ENCODE measurements around the gene SV2B. TPM values are rescaled to one million over a fixed set of nuclear protein-coding genes. Genes with fewer than 3 reads are reported as not detected.

SV2B gene
- 3.1 TPM for total RNA-seq
- polyA plus RNA-seq (ENCODE audit: insufficient read depth in 1 of 8, insufficient read length in 8 of 8, low replicate concordance in 1 of 8) = 1 to 10 TPM; 2.6 to 4.6 (median 3.1) TPM
- long read RNA-seq, donor 1 = 0 reads
- long read RNA-seq, donor 2 = 0 reads
- long read RNA-seq, donor 3 = 0 reads
- long read RNA-seq, donor 4 = 0 reads
- long read RNA-seq, donor 5 = 0 reads
- long read RNA-seq, donor 6 = 0 reads
- long read RNA-seq, donor 7 = 0 reads
- long read RNA-seq, donor 8, full-length matches to known transcripts = 1 of 1 reads
- long read RNA-seq, donor 8, partial matches to known transcripts = 0 of 1 reads
- long read RNA-seq, donor 8, other reads (novel, unspliced or antisense) = 0 of 1 reads
- long read RNA-seq, donor 9 = 0 reads
- long read RNA-seq, donor 10 = 0 reads
- long read RNA-seq, donor 11 = 0 reads

GRCh38 chr15:91099995-91100813 lies at the start of gene SV2B:
TSS of gene SV2B (plus strand) at chr15:91100257. CDS start at chr15:91226264, 126,007 bp downstream.
- H3K27me3 ChIP-seq (ENCODE audit: control insufficient read depth, insufficient read depth, low read length) = peaks cover 44% of the 10 kb centered on the region
- H3K9me3 ChIP-seq (replicated peaks; ENCODE audit: control insufficient read depth, low read depth, low read length) = no peaks in the 10 kb centered on the region
- no peaks in the 10 kb centered on the region for H3K36me3 ChIP-seq (ENCODE audit: control insufficient read depth, insufficient read depth, low read length)
- peaks cover 24% of the 10 kb centered on the region for H3K4me1 ChIP-seq (ENCODE audit: control insufficient read depth, insufficient read depth, low read length)
- peak within 1 kb of the TSS; percentile 48 for H3K4me3 ChIP-seq (ENCODE audit: low read length)
- under 1% methylated on average over 63 of the region's 64 CpGs for WGBS (ENCODE audit: insufficient coverage)
- DNase-seq = peak; percentile 22
- peak within 1 kb of the TSS; percentile 51 for H3K27ac ChIP-seq (ENCODE audit: low read length)

- H3K4me1 ChIP-seq (ENCODE audit: control insufficient read depth, insufficient read depth, low read length) = peaks cover 3% of the 10 kb centered on the region
- DNase-seq = no peak
- H3K36me3 ChIP-seq (ENCODE audit: control insufficient read depth, insufficient read depth, low read length) = no peaks in the 10 kb centered on the region
- no peaks in the 10 kb centered on the region for H3K9me3 ChIP-seq (replicated peaks; ENCODE audit: control insufficient read depth, low read depth, low read length)
- peaks cover 7% of the 10 kb centered on the region for H3K27me3 ChIP-seq (ENCODE audit: control insufficient read depth, insufficient read depth, low read length)
- H3K27ac ChIP-seq (ENCODE audit: low read length) = no peak overlapping the region
- WGBS (ENCODE audit: insufficient coverage) = 63% methylated on average over 5 of the region's 8 CpGs
- H3K4me3 ChIP-seq (ENCODE audit: low read length) = no peak overlapping the region
Observed at GRCh38 chr15:91051248-91051647, 48.8 kb upstream of the SV2B start.

GRCh38 chr15:91054816-91055215 lies 45.2 kb upstream of the SV2B start:
- WGBS (ENCODE audit: insufficient coverage) = no CpG with 5 or more reads among the region's 2 CpGs

GRCh38 chr15:91055548-91056331 lies 44.3 kb upstream of the SV2B start:
- H3K27ac ChIP-seq (ENCODE audit: low read length) = no peak overlapping the region
- 20% methylated on average over 9 of the region's 11 CpGs for WGBS (ENCODE audit: insufficient coverage)
- no peaks in the 10 kb centered on the region for H3K9me3 ChIP-seq (replicated peaks; ENCODE audit: control insufficient read depth, low read depth, low read length)
- H3K36me3 ChIP-seq (ENCODE audit: control insufficient read depth, insufficient read depth, low read length) = no peaks in the 10 kb centered on the region
- peak; percentile 61 for DNase-seq
- H3K4me3 ChIP-seq (ENCODE audit: low read length) = no peak overlapping the region
- peaks cover 3% of the 10 kb centered on the region for H3K4me1 ChIP-seq (ENCODE audit: control insufficient read depth, insufficient read depth, low read length)
- H3K27me3 ChIP-seq (ENCODE audit: control insufficient read depth, insufficient read depth, low read length) = peaks cover 5% of the 10 kb centered on the region

More at GRCh38 chr15:91054816-91055215, 45.2 kb upstream of the SV2B start:
- Histone ChIP-seq H3K27ac (ENCODE audit: low read length) (no peak overlapping the region), H3K36me3 (ENCODE audit: control insufficient read depth, insufficient read depth, low read length) (no peaks in the 10 kb centered on the region), H3K27me3 (ENCODE audit: control insufficient read depth, insufficient read depth, low read length) (peaks cover 5% of the 10 kb centered on the region), H3K9me3 (replicated peaks; ENCODE audit: control insufficient read depth, low read depth, low read length) (no peaks in the 10 kb centered on the region), H3K4me1 (ENCODE audit: control insufficient read depth, insufficient read depth, low read length) (peaks cover 3% of the 10 kb centered on the region), H3K4me3 (ENCODE audit: low read length) (no peak overlapping the region)
- DNase-seq = no peak

GRCh38 chr15:91061230-91061629 lies 38.8 kb upstream of the SV2B start:
- Histone ChIP-seq H3K36me3 (ENCODE audit: control insufficient read depth, insufficient read depth, low read length) (no peaks in the 10 kb centered on the region), H3K4me1 (ENCODE audit: control insufficient read depth, insufficient read depth, low read length) (no peaks in the 10 kb centered on the region), H3K27ac (ENCODE audit: low read length) (no peak overlapping the region), H3K4me3 (ENCODE audit: low read length) (no peak overlapping the region), H3K27me3 (ENCODE audit: control insufficient read depth, insufficient read depth, low read length) (no peaks in the 10 kb centered on the region), H3K9me3 (replicated peaks; ENCODE audit: control insufficient read depth, low read depth, low read length) (no peaks in the 10 kb centered on the region)
- DNase-seq = no peak
- no CpG with 5 or more reads among the region's 2 CpGs for WGBS (ENCODE audit: insufficient coverage)

- no peak for DNase-seq
- no peaks in the 10 kb centered on the region for H3K9me3 ChIP-seq (replicated peaks; ENCODE audit: control insufficient read depth, low read depth, low read length)
- H3K36me3 ChIP-seq (ENCODE audit: control insufficient read depth, insufficient read depth, low read length) = no peaks in the 10 kb centered on the region
- H3K4me1 ChIP-seq (ENCODE audit: control insufficient read depth, insufficient read depth, low read length) = no peaks in the 10 kb centered on the region
- no peak overlapping the region for H3K27ac ChIP-seq (ENCODE audit: low read length)
- WGBS (ENCODE audit: insufficient coverage) = 61% methylated on average over 5 of the region's 5 CpGs
- no peak overlapping the region for H3K4me3 ChIP-seq (ENCODE audit: low read length)
- H3K27me3 ChIP-seq (ENCODE audit: control insufficient read depth, insufficient read depth, low read length) = no peaks in the 10 kb centered on the region
Observed at GRCh38 chr15:91061997-91062396, 38.1 kb upstream of the SV2B start.

GRCh38 chr15:91065505-91065904 lies 34.6 kb upstream of the SV2B start:
- Histone ChIP-seq H3K4me1 (ENCODE audit: control insufficient read depth, insufficient read depth, low read length) (no peaks in the 10 kb centered on the region), H3K27me3 (ENCODE audit: control insufficient read depth, insufficient read depth, low read length) (peaks cover 2% of the 10 kb centered on the region), H3K36me3 (ENCODE audit: control insufficient read depth, insufficient read depth, low read length) (no peaks in the 10 kb centered on the region), H3K9me3 (replicated peaks; ENCODE audit: control insufficient read depth, low read depth, low read length) (no peaks in the 10 kb centered on the region), H3K27ac (ENCODE audit: low read length) (no peak overlapping the region), H3K4me3 (ENCODE audit: low read length) (no peak overlapping the region)
- no peak for DNase-seq
- WGBS (ENCODE audit: insufficient coverage) = no CpG with 5 or more reads among the region's 2 CpGs

- H3K9me3 ChIP-seq (replicated peaks; ENCODE audit: control insufficient read depth, low read depth, low read length) = no peaks in the 10 kb centered on the region
- H3K27ac ChIP-seq (ENCODE audit: low read length) = no peak overlapping the region
- no peak overlapping the region for H3K4me3 ChIP-seq (ENCODE audit: low read length)
- peaks cover 2% of the 10 kb centered on the region for H3K27me3 ChIP-seq (ENCODE audit: control insufficient read depth, insufficient read depth, low read length)
- DNase-seq = no peak
- no peaks in the 10 kb centered on the region for H3K36me3 ChIP-seq (ENCODE audit: control insufficient read depth, insufficient read depth, low read length)
- no peaks in the 10 kb centered on the region for H3K4me1 ChIP-seq (ENCODE audit: control insufficient read depth, insufficient read depth, low read length)
- 80% methylated on average over 1 of the region's 2 CpGs for WGBS (ENCODE audit: insufficient coverage)
Observed at GRCh38 chr15:91067036-91067435, 33.0 kb upstream of the SV2B start.

GRCh38 chr15:91068436-91068835 lies 31.6 kb upstream of the SV2B start:
- no CpG with 5 or more reads among the region's 2 CpGs for WGBS (ENCODE audit: insufficient coverage)

GRCh38 chr15:91068966-91069365 lies 31.1 kb upstream of the SV2B start:
- Histone ChIP-seq H3K9me3 (replicated peaks; ENCODE audit: control insufficient read depth, low read depth, low read length) (no peaks in the 10 kb centered on the region), H3K4me3 (ENCODE audit: low read length) (no peak overlapping the region), H3K27me3 (ENCODE audit: control insufficient read depth, insufficient read depth, low read length) (peaks cover 2% of the 10 kb centered on the region), H3K4me1 (ENCODE audit: control insufficient read depth, insufficient read depth, low read length) (no peaks in the 10 kb centered on the region), H3K27ac (ENCODE audit: low read length) (no peak overlapping the region), H3K36me3 (ENCODE audit: control insufficient read depth, insufficient read depth, low read length) (no peaks in the 10 kb centered on the region)
- WGBS (ENCODE audit: insufficient coverage) = no CpG with 5 or more reads among the region's 3 CpGs
- no peak for DNase-seq

More at GRCh38 chr15:91068436-91068835, 31.6 kb upstream of the SV2B start:
- Histone ChIP-seq H3K27me3 (ENCODE audit: control insufficient read depth, insufficient read depth, low read length) (peaks cover 2% of the 10 kb centered on the region), H3K4me1 (ENCODE audit: control insufficient read depth, insufficient read depth, low read length) (no peaks in the 10 kb centered on the region), H3K4me3 (ENCODE audit: low read length) (no peak overlapping the region), H3K27ac (ENCODE audit: low read length) (no peak overlapping the region), H3K9me3 (replicated peaks; ENCODE audit: control insufficient read depth, low read depth, low read length) (no peaks in the 10 kb centered on the region), H3K36me3 (ENCODE audit: control insufficient read depth, insufficient read depth, low read length) (no peaks in the 10 kb centered on the region)
- no peak for DNase-seq

Data from muscle of leg (tissue), 16 donors.